HG03565 (cell line): ENCODE data around the gene ARRB1.

Experiments
- ATAC-seq: cut with Tn5 transposase; IDR thresholded peaks from one replicate; pipeline ENCODE4 v1.9.1; 2021; ENCODE audit warnings: mild to moderate bottlenecking, moderate library complexity; ENCODE audit not compliant: unreplicated experiment

The ARRB1 gene

GRCh38 chr11:75262961-75263852 lies 88.3 kb downstream of the ARRB1 start:
- no peak for ATAC-seq

- ATAC-seq: no peak
Measured at GRCh38 chr11:75262436-75262835, 89.0 kb downstream of the ARRB1 start.

GRCh38 chr11:75261902-75262361 lies 89.5 kb downstream of the ARRB1 start:
- ATAC-seq: no peak

GRCh38 chr11:75260396-75261170 lies 90.9 kb downstream of the ARRB1 start:
- ATAC-seq: no peak

- ATAC-seq: no peak
Measured at GRCh38 chr11:75254326-75254725, 97.1 kb downstream of the ARRB1 start.

GRCh38 chr11:75249704-75250103 lies 101.8 kb downstream of the ARRB1 start:
- no peak for ATAC-seq

GRCh38 chr11:75248924-75249256 lies 102.6 kb downstream of the ARRB1 start:
- no peak for ATAC-seq

- ATAC-seq: no peak
Measured at GRCh38 chr11:75246671-75247350, 104.7 kb downstream of the ARRB1 start.

GRCh38 chr11:75246006-75246670 lies 105.3 kb downstream of the ARRB1 start:
- no peak for ATAC-seq

- ATAC-seq: no peak
Measured at GRCh38 chr11:75245356-75246005, 106.0 kb downstream of the ARRB1 start.

GRCh38 chr11:75244052-75244814 lies 107.2 kb downstream of the ARRB1 start:
- no peak for ATAC-seq

- no peak for ATAC-seq
Measured at GRCh38 chr11:75242722-75243600, 108.5 kb downstream of the ARRB1 start.

- ATAC-seq: no peak
Measured at GRCh38 chr11:75241906-75242644, 109.4 kb downstream of the ARRB1 start.

- peak; percentile 85 for ATAC-seq
Measured at GRCh38 chr11:75241036-75241905, 110.2 kb downstream of the ARRB1 start.

- ATAC-seq: no peak
Measured at GRCh38 chr11:75240311-75241035, 111.0 kb downstream of the ARRB1 start, which contains the start of gene TPBGL. TSS of gene TPBGL (plus strand) at chr11:75240774. CDS start at chr11:75241050, 276 bp downstream.
